RPMI8226 (cell line): ENCODE data around the gene NNMT.
A peak's percentile ranks its signal among the peaks of the same experiment; 100 is the strongest.
"Not testable (repeated sequence)": the region's sequence is repeated elsewhere in the genome, so short reads cannot be mapped to it uniquely, and the experiment has no call there.

ENCODE experiments used
- DNase-seq: peaks from one replicate; pipeline ENCODE4 v3.0.0-alpha.2; 2015

NNMT gene

GRCh38 chr11:114314096-114314495, 17.9 kb downstream of the NNMT start:
- no peak for DNase-seq

- DNase-seq = no peak
Measured at GRCh38 chr11:114315749-114316368, 19.7 kb downstream of the NNMT start.

GRCh38 chr11:114316980-114317786, 21.0 kb downstream of the NNMT start:
- no peak for DNase-seq

- DNase-seq = peak; percentile 41
Measured at GRCh38 chr11:114317787-114318137, 21.6 kb downstream of the NNMT start.

GRCh38 chr11:114318361-114318760, 22.2 kb downstream of the NNMT start:
- no peak for DNase-seq

- DNase-seq = no peak
Measured at GRCh38 chr11:114319716-114320328, 23.6 kb downstream of the NNMT start.

GRCh38 chr11:114321621-114322257, 25.5 kb downstream of the NNMT start:
- DNase-seq = no peak

- no peak for DNase-seq
Measured at GRCh38 chr11:114322934-114323333, 26.7 kb downstream of the NNMT start.

GRCh38 chr11:114326151-114326550, 30.0 kb downstream of the NNMT start:
- DNase-seq = no peak

GRCh38 chr11:114326776-114327175, 30.6 kb downstream of the NNMT start:
- DNase-seq = no peak

GRCh38 chr11:114330373-114330772, 34.2 kb downstream of the NNMT start:
- DNase-seq = no peak

GRCh38 chr11:114340311-114341131, 44.3 kb downstream of the NNMT start:
- DNase-seq = peak; percentile 60

- DNase-seq = not testable (repeated sequence)
Measured at GRCh38 chr11:114341667-114342066, 45.5 kb downstream of the NNMT start.

GRCh38 chr11:114342476-114342875, 46.3 kb downstream of the NNMT start:
- no peak for DNase-seq

- no peak for DNase-seq
Measured at GRCh38 chr11:114343020-114343419, 46.8 kb downstream of the NNMT start.

- DNase-seq = no peak
Measured at GRCh38 chr11:114343493-114343892, 47.3 kb downstream of the NNMT start.

- no peak for DNase-seq
Measured at GRCh38 chr11:114344494-114344893, 48.3 kb downstream of the NNMT start.

- no peak for DNase-seq
Measured at GRCh38 chr11:114345575-114346222, 49.5 kb downstream of the NNMT start.

GRCh38 chr11:114346709-114347141, 50.5 kb downstream of the NNMT start:
- peak; percentile 45 for DNase-seq

GRCh38 chr11:114348200-114349191, 52.3 kb downstream of the NNMT start:
- DNase-seq = peak; percentile 65

GRCh38 chr11:114350022-114350421, 53.8 kb downstream of the NNMT start:
- DNase-seq = no peak
